ENCODE results near the gene PNPLA2.

DNA sequence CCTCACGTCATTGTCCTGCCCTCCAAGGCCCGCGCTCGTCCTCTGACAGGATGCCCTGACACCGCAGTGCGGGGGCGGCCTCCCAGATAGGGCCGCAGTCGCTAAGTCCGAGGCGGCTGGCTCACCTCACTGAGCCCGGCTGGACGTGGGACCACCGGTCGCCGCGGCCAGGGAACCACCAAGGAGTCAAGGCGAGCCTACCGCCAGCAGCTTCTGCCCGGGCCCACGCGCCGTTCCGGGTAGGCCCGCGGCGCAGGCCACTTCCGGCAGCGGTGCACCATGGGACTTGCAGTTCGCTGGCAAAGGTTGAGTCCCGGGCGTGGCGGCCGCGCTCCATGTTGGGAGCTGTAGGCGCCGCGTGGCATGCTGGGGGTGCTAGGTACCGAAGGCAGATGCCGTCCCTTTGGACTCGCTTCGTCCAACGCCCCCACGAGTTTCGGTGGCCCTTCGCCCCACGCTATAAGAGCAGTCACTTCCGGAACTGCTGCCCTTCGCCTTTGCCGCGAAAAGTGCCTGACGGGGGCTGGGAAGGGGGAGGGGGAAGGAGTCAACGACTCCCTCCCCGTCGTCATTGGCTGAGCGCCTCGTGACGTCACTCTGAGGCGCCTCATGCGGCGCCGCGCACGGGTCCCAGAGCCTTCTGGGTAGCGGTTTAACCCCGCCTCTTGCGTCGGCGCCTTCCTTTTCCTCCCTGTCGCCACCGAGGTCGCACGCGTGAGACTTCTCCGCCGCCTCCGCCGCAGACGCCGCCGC is 9.3 kb upstream of the PNPLA2 start, which contains the start of gene RPLP2:
- no peak for TF ChIP-seq EZH2 (IDR thresholded peaks at IDR 0.05)
- TF ChIP-seq POLR2AphosphoS5 (IDR thresholded peaks at IDR 0.05; ENCODE audit: borderline replicate concordance, low read depth, low read length) = peak; percentile 91
- TF ChIP-seq FOXP2 (optimal IDR thresholded peaks at IDR 0.05; ENCODE audit: control extremely low read depth, extremely low read length, insufficient read depth) = peak; percentile 52
